ENCODE data around the gene RACGAP1.
"Not testable (repeated sequence)": the region's sequence is repeated elsewhere in the genome, so short reads cannot be mapped to it uniquely, and the experiment has no call there.

Gene RACGAP1

GRCh38 chr12:50055831-50056638, 30.7 kb upstream of the RACGAP1 start:
- peak; percentile 66 for DNase-seq

GRCh38 chr12:50053583-50053982, 28.3 kb upstream of the RACGAP1 start:
- DNase-seq = peak; percentile 93

GRCh38 chr12:50052964-50053363, 27.7 kb upstream of the RACGAP1 start:
- no peak for DNase-seq

GRCh38 chr12:50052544-50052943, 27.2 kb upstream of the RACGAP1 start:
- no peak for DNase-seq

- DNase-seq = peak; percentile 34
Observed at GRCh38 chr12:50051101-50051806, 26.0 kb upstream of the RACGAP1 start.

- DNase-seq = peak; percentile 96
Observed at GRCh38 chr12:50050410-50051098, 25.3 kb upstream of the RACGAP1 start.

GRCh38 chr12:50050119-50050385, 24.8 kb upstream of the RACGAP1 start:
- DNase-seq = no peak

- no peak for DNase-seq
Observed at GRCh38 chr12:50049254-50050118, 24.2 kb upstream of the RACGAP1 start.

- DNase-seq = peak; percentile 96
Observed at GRCh38 chr12:50047693-50048250, 22.5 kb upstream of the RACGAP1 start.

GRCh38 chr12:50043854-50044253, 18.6 kb upstream of the RACGAP1 start:
- DNase-seq = no peak

GRCh38 chr12:50043308-50043707, 18.0 kb upstream of the RACGAP1 start:
- DNase-seq = no peak

- DNase-seq = peak; percentile 18
Observed at GRCh38 chr12:50042693-50043092, 17.4 kb upstream of the RACGAP1 start.

GRCh38 chr12:50041962-50042361, 16.7 kb upstream of the RACGAP1 start:
- peak; percentile 19 for DNase-seq

- DNase-seq = no peak
Observed at GRCh38 chr12:50041062-50041860, 16.0 kb upstream of the RACGAP1 start.

- DNase-seq = no peak
Observed at GRCh38 chr12:50040657-50041056, 15.4 kb upstream of the RACGAP1 start.

GRCh38 chr12:50039151-50039835, 14.0 kb upstream of the RACGAP1 start:
- peak; percentile 96 for DNase-seq

- no peak for DNase-seq
Observed at GRCh38 chr12:50038336-50038735, 13.0 kb upstream of the RACGAP1 start.

GRCh38 chr12:50032854-50033581, 7.7 kb upstream of the RACGAP1 start:
- DNase-seq = peak; percentile 61

- no peak for DNase-seq
Observed at GRCh38 chr12:50032515-50032853, 7.2 kb upstream of the RACGAP1 start.

GRCh38 chr12:50030449-50030848, 5.2 kb upstream of the RACGAP1 start:
- DNase-seq = not testable (repeated sequence)

GRCh38 chr12:50026691-50027090, 1.4 kb upstream of the RACGAP1 start:
- no peak for DNase-seq
